HEK293 (cell line): ENCODE data around the gene PTPRJ.

Source experiments
- ZBTB17 ChIP-seq: fragments of 450-650 bp; formaldehyde crosslinking; IDR thresholded peaks from 2 replicates; pipeline ENCODE4 v1.5.1; 2016; ENCODE audit warnings: missing biosample characterization, missing genetic modification characterization
- ZNF174 ChIP-seq: fragments of 450-650 bp; formaldehyde crosslinking; IDR thresholded peaks from 2 replicates; pipeline ENCODE4 v1.5.0; 2017; ENCODE audit warnings: missing biosample characterization, mild to moderate bottlenecking, missing genetic modification characterization
- ZNF354C ChIP-seq: fragments of 450-650 bp; formaldehyde crosslinking; IDR thresholded peaks from 2 replicates; pipeline ENCODE4 v1.5.1; 2016; ENCODE audit warnings: missing biosample characterization, missing genetic modification characterization, low read depth, borderline replicate concordance
- ZNF423 ChIP-seq: fragments of 450-650 bp; formaldehyde crosslinking; IDR thresholded peaks from 2 replicates; pipeline ENCODE4 v1.5.1; 2016; ENCODE audit warnings: missing biosample characterization, missing genetic modification characterization
- TF ChIP-seq, protein P1 (sequence below): fragments of 450-650 bp; formaldehyde crosslinking; IDR thresholded peaks from 2 replicates; pipeline ENCODE4 v1.5.1; 2016; ENCODE audit warnings: missing biosample characterization, missing genetic modification characterization
- TF ChIP-seq, protein P2 (sequence below): fragments of 450-650 bp; formaldehyde crosslinking; IDR thresholded peaks from 2 replicates; pipeline ENCODE4 v1.5.1; 2016; ENCODE audit warnings: missing biosample characterization, missing genetic modification characterization
- TF ChIP-seq, protein P3 (sequence below): fragments of 450-650 bp; formaldehyde crosslinking; IDR thresholded peaks from 2 replicates; pipeline ENCODE4 v1.5.1; 2016; ENCODE audit warnings: missing biosample characterization, missing genetic modification characterization, low read depth
- TF ChIP-seq, protein P4 (sequence below): fragments of 450-650 bp; formaldehyde crosslinking; IDR thresholded peaks from 2 replicates; pipeline ENCODE4 v1.5.1; 2016; ENCODE audit warnings: missing biosample characterization, missing genetic modification characterization
- TF ChIP-seq, protein P5 (sequence below): fragments of 450-650 bp; IDR thresholded peaks from 2 replicates; pipeline ENCODE4 v1.5.1; 2018; ENCODE audit warnings: missing biosample characterization, mild to moderate bottlenecking, missing genetic modification characterization

DNA sequence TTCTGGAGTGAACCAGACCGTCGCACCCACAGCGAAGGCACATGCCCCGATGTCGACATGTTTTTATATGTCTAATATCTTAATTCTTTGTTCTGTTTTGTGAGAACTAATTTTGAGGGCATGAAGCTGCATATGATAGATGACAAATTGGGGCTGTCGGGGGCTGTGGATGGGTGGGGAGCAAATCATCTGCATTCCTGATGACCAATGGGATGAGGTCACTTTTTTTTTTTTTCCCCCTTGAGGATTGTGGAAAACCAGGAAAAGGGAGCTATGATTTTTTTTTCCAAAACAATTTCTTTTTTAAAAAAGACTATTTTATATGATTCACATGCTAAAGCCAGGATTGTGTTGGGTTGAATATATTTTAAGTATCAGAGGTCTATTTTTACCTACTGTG is 187.0 kb downstream of the PTPRJ start:
- no peak for TF ChIP-seq ZBTB17 (tag by site-specific recombination)
- TF ChIP-seq, protein P1, sequence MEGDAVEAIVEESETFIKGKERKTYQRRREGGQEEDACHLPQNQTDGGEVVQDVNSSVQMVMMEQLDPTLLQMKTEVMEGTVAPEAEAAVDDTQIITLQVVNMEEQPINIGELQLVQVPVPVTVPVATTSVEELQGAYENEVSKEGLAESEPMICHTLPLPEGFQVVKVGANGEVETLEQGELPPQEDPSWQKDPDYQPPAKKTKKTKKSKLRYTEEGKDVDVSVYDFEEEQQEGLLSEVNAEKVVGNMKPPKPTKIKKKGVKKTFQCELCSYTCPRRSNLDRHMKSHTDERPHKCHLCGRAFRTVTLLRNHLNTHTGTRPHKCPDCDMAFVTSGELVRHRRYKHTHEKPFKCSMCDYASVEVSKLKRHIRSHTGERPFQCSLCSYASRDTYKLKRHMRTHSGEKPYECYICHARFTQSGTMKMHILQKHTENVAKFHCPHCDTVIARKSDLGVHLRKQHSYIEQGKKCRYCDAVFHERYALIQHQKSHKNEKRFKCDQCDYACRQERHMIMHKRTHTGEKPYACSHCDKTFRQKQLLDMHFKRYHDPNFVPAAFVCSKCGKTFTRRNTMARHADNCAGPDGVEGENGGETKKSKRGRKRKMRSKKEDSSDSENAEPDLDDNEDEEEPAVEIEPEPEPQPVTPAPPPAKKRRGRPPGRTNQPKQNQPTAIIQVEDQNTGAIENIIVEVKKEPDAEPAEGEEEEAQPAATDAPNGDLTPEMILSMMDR (tag by site-specific recombination) = no peak
- TF ChIP-seq, protein P2, sequence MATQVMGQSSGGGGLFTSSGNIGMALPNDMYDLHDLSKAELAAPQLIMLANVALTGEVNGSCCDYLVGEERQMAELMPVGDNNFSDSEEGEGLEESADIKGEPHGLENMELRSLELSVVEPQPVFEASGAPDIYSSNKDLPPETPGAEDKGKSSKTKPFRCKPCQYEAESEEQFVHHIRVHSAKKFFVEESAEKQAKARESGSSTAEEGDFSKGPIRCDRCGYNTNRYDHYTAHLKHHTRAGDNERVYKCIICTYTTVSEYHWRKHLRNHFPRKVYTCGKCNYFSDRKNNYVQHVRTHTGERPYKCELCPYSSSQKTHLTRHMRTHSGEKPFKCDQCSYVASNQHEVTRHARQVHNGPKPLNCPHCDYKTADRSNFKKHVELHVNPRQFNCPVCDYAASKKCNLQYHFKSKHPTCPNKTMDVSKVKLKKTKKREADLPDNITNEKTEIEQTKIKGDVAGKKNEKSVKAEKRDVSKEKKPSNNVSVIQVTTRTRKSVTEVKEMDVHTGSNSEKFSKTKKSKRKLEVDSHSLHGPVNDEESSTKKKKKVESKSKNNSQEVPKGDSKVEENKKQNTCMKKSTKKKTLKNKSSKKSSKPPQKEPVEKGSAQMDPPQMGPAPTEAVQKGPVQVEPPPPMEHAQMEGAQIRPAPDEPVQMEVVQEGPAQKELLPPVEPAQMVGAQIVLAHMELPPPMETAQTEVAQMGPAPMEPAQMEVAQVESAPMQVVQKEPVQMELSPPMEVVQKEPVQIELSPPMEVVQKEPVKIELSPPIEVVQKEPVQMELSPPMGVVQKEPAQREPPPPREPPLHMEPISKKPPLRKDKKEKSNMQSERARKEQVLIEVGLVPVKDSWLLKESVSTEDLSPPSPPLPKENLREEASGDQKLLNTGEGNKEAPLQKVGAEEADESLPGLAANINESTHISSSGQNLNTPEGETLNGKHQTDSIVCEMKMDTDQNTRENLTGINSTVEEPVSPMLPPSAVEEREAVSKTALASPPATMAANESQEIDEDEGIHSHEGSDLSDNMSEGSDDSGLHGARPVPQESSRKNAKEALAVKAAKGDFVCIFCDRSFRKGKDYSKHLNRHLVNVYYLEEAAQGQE (tag by site-specific recombination) = no peak
- TF ChIP-seq, protein P3, sequence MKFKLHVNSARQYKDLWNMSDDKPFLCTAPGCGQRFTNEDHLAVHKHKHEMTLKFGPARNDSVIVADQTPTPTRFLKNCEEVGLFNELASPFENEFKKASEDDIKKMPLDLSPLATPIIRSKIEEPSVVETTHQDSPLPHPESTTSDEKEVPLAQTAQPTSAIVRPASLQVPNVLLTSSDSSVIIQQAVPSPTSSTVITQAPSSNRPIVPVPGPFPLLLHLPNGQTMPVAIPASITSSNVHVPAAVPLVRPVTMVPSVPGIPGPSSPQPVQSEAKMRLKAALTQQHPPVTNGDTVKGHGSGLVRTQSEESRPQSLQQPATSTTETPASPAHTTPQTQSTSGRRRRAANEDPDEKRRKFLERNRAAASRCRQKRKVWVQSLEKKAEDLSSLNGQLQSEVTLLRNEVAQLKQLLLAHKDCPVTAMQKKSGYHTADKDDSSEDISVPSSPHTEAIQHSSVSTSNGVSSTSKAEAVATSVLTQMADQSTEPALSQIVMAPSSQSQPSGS = no peak
- TF ChIP-seq ZNF354C (tag by site-specific recombination) = no peak
- TF ChIP-seq ZNF174 (tag by site-specific recombination) = no peak
- TF ChIP-seq, protein P4, sequence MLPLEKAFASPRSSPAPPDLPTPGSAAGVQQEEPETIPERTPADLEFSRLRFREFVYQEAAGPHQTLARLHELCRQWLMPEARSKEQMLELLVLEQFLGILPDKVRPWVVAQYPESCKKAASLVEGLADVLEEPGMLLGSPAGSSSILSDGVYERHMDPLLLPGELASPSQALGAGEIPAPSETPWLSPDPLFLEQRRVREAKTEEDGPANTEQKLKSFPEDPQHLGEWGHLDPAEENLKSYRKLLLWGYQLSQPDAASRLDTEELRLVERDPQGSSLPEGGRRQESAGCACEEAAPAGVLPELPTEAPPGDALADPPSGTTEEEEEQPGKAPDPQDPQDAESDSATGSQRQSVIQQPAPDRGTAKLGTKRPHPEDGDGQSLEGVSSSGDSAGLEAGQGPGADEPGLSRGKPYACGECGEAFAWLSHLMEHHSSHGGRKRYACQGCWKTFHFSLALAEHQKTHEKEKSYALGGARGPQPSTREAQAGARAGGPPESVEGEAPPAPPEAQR (tag by site-specific recombination) = no peak
- TF ChIP-seq, protein P5, sequence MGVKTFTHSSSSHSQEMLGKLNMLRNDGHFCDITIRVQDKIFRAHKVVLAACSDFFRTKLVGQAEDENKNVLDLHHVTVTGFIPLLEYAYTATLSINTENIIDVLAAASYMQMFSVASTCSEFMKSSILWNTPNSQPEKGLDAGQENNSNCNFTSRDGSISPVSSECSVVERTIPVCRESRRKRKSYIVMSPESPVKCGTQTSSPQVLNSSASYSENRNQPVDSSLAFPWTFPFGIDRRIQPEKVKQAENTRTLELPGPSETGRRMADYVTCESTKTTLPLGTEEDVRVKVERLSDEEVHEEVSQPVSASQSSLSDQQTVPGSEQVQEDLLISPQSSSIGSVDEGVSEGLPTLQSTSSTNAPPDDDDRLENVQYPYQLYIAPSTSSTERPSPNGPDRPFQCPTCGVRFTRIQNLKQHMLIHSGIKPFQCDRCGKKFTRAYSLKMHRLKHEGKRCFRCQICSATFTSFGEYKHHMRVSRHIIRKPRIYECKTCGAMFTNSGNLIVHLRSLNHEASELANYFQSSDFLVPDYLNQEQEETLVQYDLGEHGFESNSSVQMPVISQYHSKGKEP (tag by site-specific recombination) = no peak
- TF ChIP-seq ZNF423 = no peak
